H1 (cell line): Measurements from ENCODE around the gene RAB3GAP1.

ENCODE experiments used
- CEBPB ChIP-seq: IDR thresholded peaks from 2 replicates; pipeline ENCODE4 v1.6.1; 2012; ENCODE audit warnings: low read depth, low read length
- CHD2 ChIP-seq: IDR thresholded peaks from 2 replicates; pipeline ENCODE4 v1.6.1; 2012; ENCODE audit warnings: low read length, improper control_type of control experiment
- EZH2 ChIP-seq: fragments of 200-600 bp; sonication (generic); IDR thresholded peaks from 2 replicates; pipeline ENCODE4 v1.7.1; 2012; ENCODE audit warnings: low read depth, mild to moderate bottlenecking, moderate library complexity, low read length, inconsistent platforms; ENCODE audit not compliant: severe bottlenecking
- MAFK ChIP-seq: IDR thresholded peaks from 2 replicates; pipeline ENCODE4 v1.6.1; 2012; ENCODE audit warnings: low read depth, mild to moderate bottlenecking, improper control_type of control experiment, low read length
- PHF8 ChIP-seq: fragments of 200-600 bp; sonication (generic); conservative IDR thresholded peaks from 2 replicates; pipeline ENCODE4 v1.7.1; 2012; ENCODE audit warnings: low read depth, mild to moderate bottlenecking, inconsistent platforms, low read length, moderate library complexity
- POLR2A ChIP-seq, 2 experiments: IDR thresholded peaks; 1 replicate in 1 of 2; 2 replicates in 1 of 2; pipeline ENCODE4 v1.6.1; 2011; ENCODE audit warnings: low read depth in 2 of 2, low read length in 2 of 2, mild to moderate bottlenecking in 2 of 2; ENCODE audit errors: control extremely low read depth in 1 of 2
- RAD21 ChIP-seq, 2 experiments: IDR thresholded peaks in 1 of 2; conservative IDR thresholded peaks in 1 of 2; 2 replicates each; pipeline ENCODE4 v1.6.1; 2011; ENCODE audit warnings: low read depth in 2 of 2, low read length in 2 of 2, improper control_type of control experiment in 1 of 2, inconsistent platforms in 1 of 2, mild to moderate bottlenecking in 1 of 2, moderate library complexity in 1 of 2
- TF ChIP-seq, protein P1 (sequence below), 3 experiments: IDR thresholded peaks; 1 replicate in 2 of 3; 2 replicates in 1 of 3; pipeline versions ENCODE4 v1.5.1 to v1.6.1; 2011; ENCODE audit warnings: low read length in 3 of 3, mild to moderate bottlenecking in 3 of 3, inconsistent platforms in 2 of 3, low read depth in 1 of 3, moderate library complexity in 1 of 3; ENCODE audit not compliant: insufficient read depth in 1 of 3; ENCODE audit errors: control extremely low read depth in 1 of 3

DNA sequence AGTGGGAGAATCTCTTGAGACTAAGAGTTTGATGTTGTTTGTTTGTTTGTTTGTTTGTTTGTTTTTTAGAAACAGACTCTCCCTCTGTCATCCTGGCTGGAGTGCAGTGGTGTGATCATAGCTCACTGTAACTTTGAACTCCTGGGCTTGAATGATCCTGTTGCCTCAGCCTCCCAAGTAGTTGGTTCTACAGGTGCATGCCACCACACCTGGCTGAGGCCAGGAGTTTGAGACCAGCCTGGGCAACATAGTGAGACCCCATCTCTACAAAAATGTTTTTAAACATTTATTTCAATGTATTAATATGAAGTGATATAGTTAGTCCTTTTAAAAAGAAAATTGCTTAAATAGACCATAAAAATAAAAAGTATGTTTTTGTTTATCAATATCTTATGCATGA lies 40.5 kb upstream of the RAB3GAP1 start:
- TF ChIP-seq, protein P1, sequence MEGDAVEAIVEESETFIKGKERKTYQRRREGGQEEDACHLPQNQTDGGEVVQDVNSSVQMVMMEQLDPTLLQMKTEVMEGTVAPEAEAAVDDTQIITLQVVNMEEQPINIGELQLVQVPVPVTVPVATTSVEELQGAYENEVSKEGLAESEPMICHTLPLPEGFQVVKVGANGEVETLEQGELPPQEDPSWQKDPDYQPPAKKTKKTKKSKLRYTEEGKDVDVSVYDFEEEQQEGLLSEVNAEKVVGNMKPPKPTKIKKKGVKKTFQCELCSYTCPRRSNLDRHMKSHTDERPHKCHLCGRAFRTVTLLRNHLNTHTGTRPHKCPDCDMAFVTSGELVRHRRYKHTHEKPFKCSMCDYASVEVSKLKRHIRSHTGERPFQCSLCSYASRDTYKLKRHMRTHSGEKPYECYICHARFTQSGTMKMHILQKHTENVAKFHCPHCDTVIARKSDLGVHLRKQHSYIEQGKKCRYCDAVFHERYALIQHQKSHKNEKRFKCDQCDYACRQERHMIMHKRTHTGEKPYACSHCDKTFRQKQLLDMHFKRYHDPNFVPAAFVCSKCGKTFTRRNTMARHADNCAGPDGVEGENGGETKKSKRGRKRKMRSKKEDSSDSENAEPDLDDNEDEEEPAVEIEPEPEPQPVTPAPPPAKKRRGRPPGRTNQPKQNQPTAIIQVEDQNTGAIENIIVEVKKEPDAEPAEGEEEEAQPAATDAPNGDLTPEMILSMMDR (IDR thresholded peaks at IDR 0.05; ENCODE audit: control extremely low read depth in 1 of 3, insufficient read depth in 1 of 3, low read depth in 1 of 3, low read length in 3 of 3), result no peak
- TF ChIP-seq MAFK (no peak), RAD21 (IDR thresholded peaks at IDR 0.05 in 1 of 2, conservative IDR thresholded peaks at IDR 0.05 in 1 of 2; ENCODE audit: low read depth in 2 of 2, low read length in 2 of 2) (no peak), EZH2 (no peak), CHD2 (no peak), PHF8 (no peak), CEBPB (no peak), POLR2A (IDR thresholded peaks at IDR 0.05; ENCODE audit: control extremely low read depth in 1 of 2, low read depth in 2 of 2, low read length in 2 of 2) (no peak)
